ENCODE data around the gene GPR55.

DNA sequence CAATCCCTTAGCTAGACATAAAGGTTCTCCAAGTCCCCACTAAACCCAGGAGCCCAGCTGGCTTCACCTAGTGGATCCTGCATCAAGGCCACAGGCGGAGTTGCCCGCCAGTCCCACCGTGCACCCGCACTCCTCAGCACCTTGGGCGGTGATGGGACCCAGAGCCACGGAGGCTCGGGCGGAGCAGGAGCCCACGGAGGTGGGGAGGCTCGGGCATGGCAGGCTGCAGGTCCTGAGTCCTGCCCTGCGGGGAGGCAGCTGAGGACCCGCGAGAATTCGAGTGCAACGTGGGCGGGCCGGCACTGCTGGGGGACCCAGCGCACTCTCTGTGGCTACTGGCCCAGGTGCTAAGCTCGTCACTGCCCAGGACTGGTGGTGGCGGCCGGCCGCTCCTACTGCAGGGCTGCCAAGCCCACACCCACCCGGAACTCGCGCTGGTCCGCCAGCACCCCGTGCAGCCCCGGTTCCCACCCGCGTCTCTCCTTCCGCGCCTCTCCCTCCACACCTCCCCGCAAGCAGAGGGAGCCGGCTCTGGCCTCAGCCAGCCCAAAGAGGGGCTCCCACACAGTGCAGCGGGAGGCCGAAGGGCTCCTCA, 39.2 kb upstream of the GPR55 start:
- TF ChIP-seq CTCF (IDR thresholded peaks at IDR 0.05; ENCODE audit: low read length), result no peak
- no peak for TF ChIP-seq EZH2 (IDR thresholded peaks at IDR 0.05; ENCODE audit: borderline replicate concordance, low read length)
